DOHH2 (cell line): ENCODE measurements around the gene PLCG2.

Experiments
- H3F3A ChIP-seq: fragments of 200-600 bp; sonication (generic), shearing (Covaris generic); 2 replicates; pipeline ENCODE4 v1.6.0; 2016; ENCODE audit warnings: antibody characterized with exemption, mild to moderate bottlenecking; ENCODE audit not compliant: control insufficient read depth, insufficient read depth
- H3K27ac ChIP-seq: fragments of 200-600 bp; sonication (generic); 2 replicates; pipeline ENCODE4 v1.5.1; 2014; ENCODE audit warnings: low read depth, mild to moderate bottlenecking, low read length, moderate library complexity
- H3K27me3 ChIP-seq: fragments of 200-600 bp; sonication (generic); 2 replicates; pipeline ENCODE4 v1.6.1; 2014; ENCODE audit warnings: mild to moderate bottlenecking, low read length, mixed read lengths; ENCODE audit not compliant: control insufficient read depth
- H3K36me3 ChIP-seq: fragments of 200-600 bp; sonication (generic); 2 replicates; pipeline ENCODE4 v1.6.1; 2014; ENCODE audit warnings: mild to moderate bottlenecking, low read length, moderate library complexity, mixed read lengths; ENCODE audit not compliant: control insufficient read depth
- H3K4me1 ChIP-seq: fragments of 200-600 bp; sonication (generic); 2 replicates; pipeline ENCODE4 v1.6.1; 2014; ENCODE audit warnings: mild to moderate bottlenecking, low read length, mixed read lengths; ENCODE audit not compliant: control insufficient read depth
- H3K4me2 ChIP-seq: fragments of 200-600 bp; sonication (generic); 2 replicates; pipeline ENCODE4 v1.6.0; 2014; ENCODE audit warnings: mild to moderate bottlenecking, low read length, moderate library complexity
- H3K4me3 ChIP-seq: fragments of 200-600 bp; sonication (generic); 2 replicates; pipeline ENCODE4 v1.5.1; 2014; ENCODE audit warnings: mild to moderate bottlenecking, low read length, mixed read lengths
- H3K79me2 ChIP-seq: fragments of 200-600 bp; sonication (generic); 2 replicates; pipeline ENCODE4 v1.6.1; 2014; ENCODE audit warnings: mild to moderate bottlenecking, low read length, mixed read lengths; ENCODE audit not compliant: control insufficient read depth
- H3K9me2 ChIP-seq: fragments of 200-600 bp; sonication (generic); replicated peaks from 2 replicates; pipeline ENCODE4 v1.6.1; 2014; ENCODE audit warnings: mild to moderate bottlenecking, low read length, mixed read lengths; ENCODE audit not compliant: control insufficient read depth
- H3K9me3 ChIP-seq: fragments of 200-600 bp; sonication (generic); 2 replicates; pipeline ENCODE4 v1.6.1; 2014; ENCODE audit warnings: antibody characterized with exemption, low read length, mixed read lengths; ENCODE audit not compliant: control insufficient read depth, insufficient read depth
- H4K20me1 ChIP-seq: fragments of 200-600 bp; sonication (generic); 2 replicates; pipeline ENCODE4 v1.6.0; 2014; ENCODE audit warnings: low read depth, mild to moderate bottlenecking, antibody characterized with exemption, low read length, moderate library complexity; ENCODE audit not compliant: control insufficient read depth, insufficient read depth
- CTCF ChIP-seq: fragments of 200-600 bp; sonication (generic); IDR thresholded peaks from one replicate; pipeline ENCODE4 v1.5.1; 2014; ENCODE audit warnings: antibody characterized with exemption, mild to moderate bottlenecking, low read depth, low read length; ENCODE audit not compliant: poor library complexity, severe bottlenecking
- EZH2phosphoT487 ChIP-seq: fragments of 200-600 bp; sonication (generic); IDR thresholded peaks from 2 replicates; pipeline ENCODE4 v1.6.1; 2017; ENCODE audit warnings: borderline replicate concordance, mild to moderate bottlenecking, antibody characterized with exemption, low read length, moderate library complexity, mixed read lengths

Gene PLCG2

GRCh38 chr16:81946206-81946605, 167.1 kb downstream of the PLCG2 start:
- Histone ChIP-seq H3F3A (no peaks in the 10 kb centered on the region), H3K27ac (no peak overlapping the region), H3K9me3 (no peaks in the 10 kb centered on the region), H3K36me3 (peaks cover 100% of the 10 kb centered on the region), H3K79me2 (no peaks in the 10 kb centered on the region), H3K27me3 (no peaks in the 10 kb centered on the region), H3K4me2 (no peak overlapping the region), H4K20me1 (no peaks in the 10 kb centered on the region), H3K4me3 (no peak overlapping the region), H3K9me2 (no peaks in the 10 kb centered on the region), H3K4me1 (no peaks in the 10 kb centered on the region)
- no peak for TF ChIP-seq CTCF

- Histone ChIP-seq H3K79me2 (no peaks in the 10 kb centered on the region), H3K9me3 (no peaks in the 10 kb centered on the region), H4K20me1 (no peaks in the 10 kb centered on the region), H3K27ac (no peak overlapping the region), H3K9me2 (no peaks in the 10 kb centered on the region), H3F3A (no peaks in the 10 kb centered on the region), H3K36me3 (peaks cover 98% of the 10 kb centered on the region), H3K4me3 (no peak overlapping the region), H3K4me2 (no peak overlapping the region), H3K4me1 (no peaks in the 10 kb centered on the region), H3K27me3 (no peaks in the 10 kb centered on the region)
- TF ChIP-seq EZH2phosphoT487 (no peak), CTCF (no peak)
These were observed 172.5 kb downstream of the PLCG2 start for GRCh38 chr16:81951564-81951963.

- peaks cover 74% of the 10 kb centered on the region for H3K36me3 ChIP-seq
- H3K4me1 ChIP-seq: no peaks in the 10 kb centered on the region
- H3K27me3 ChIP-seq: no peaks in the 10 kb centered on the region
- no peaks in the 10 kb centered on the region for H3K79me2 ChIP-seq
- H3K4me2 ChIP-seq: no peak overlapping the region
- no peaks in the 10 kb centered on the region for H4K20me1 ChIP-seq
- no peaks in the 10 kb centered on the region for H3K9me3 ChIP-seq
- no peak overlapping the region for H3K27ac ChIP-seq
- no peak for TF ChIP-seq CTCF
- no peak for TF ChIP-seq EZH2phosphoT487
- H3K9me2 ChIP-seq: no peaks in the 10 kb centered on the region
- no peak overlapping the region for H3K4me3 ChIP-seq
- peaks cover 6% of the 10 kb centered on the region for H3F3A ChIP-seq
These were observed 177.3 kb downstream of the PLCG2 start for GRCh38 chr16:81956213-81956948.
